Measurements from ENCODE around the gene SORCS3. TPM values are rescaled to one million over a fixed set of nuclear protein-coding genes. Genes with fewer than 3 reads are reported as not detected.

The SORCS3 gene
- total RNA-seq, 1 donor from 2014 or later, result 0.25 TPM

- no peak overlapping the region for H3K27ac ChIP-seq
- H3K27me3 ChIP-seq, result no peaks in the 10 kb centered on the region
- H3K4me3 ChIP-seq, result no peak overlapping the region
- intact Hi-C loops (cut with DNase I), result no loop called here
- H3K36me3 ChIP-seq, result no peaks in the 10 kb centered on the region
- DNase-seq (ENCODE audit: extremely low spot score in 2 of 2), result no peak
- H3K9me3 ChIP-seq, result no peaks in the 10 kb centered on the region
- TF ChIP-seq POLR2A (IDR thresholded peaks at IDR 0.05) (no peak), CTCF (IDR thresholded peaks at IDR 0.05) (no peak), POLR2AphosphoS5 (IDR thresholded peaks at IDR 0.05; ENCODE audit: insufficient read depth in 1 of 2, low read depth in 1 of 2) (no peak)
- H3K4me1 ChIP-seq, result no peaks in the 10 kb centered on the region
Observed at GRCh38 chr10:105274556-105275070, 633.5 kb downstream of the SORCS3 start.

- intact Hi-C loops (cut with DNase I), result no loop called here
- Histone ChIP-seq H3K9me3 (no peaks in the 10 kb centered on the region), H3K4me3 (no peak overlapping the region), H3K4me1 (no peaks in the 10 kb centered on the region), H3K36me3 (no peaks in the 10 kb centered on the region), H3K27me3 (no peaks in the 10 kb centered on the region), H3K27ac (no peak overlapping the region)
- TF ChIP-seq CTCF (IDR thresholded peaks at IDR 0.05), result no peak
- no peak for TF ChIP-seq POLR2AphosphoS5 (IDR thresholded peaks at IDR 0.05; ENCODE audit: insufficient read depth in 1 of 2, low read depth in 1 of 2)
- no peak for TF ChIP-seq POLR2A (IDR thresholded peaks at IDR 0.05)
- DNase-seq (ENCODE audit: extremely low spot score in 2 of 2), result no peak
Observed at GRCh38 chr10:105278439-105278838, 637.3 kb downstream of the SORCS3 start.

- Histone ChIP-seq H3K36me3 (no peaks in the 10 kb centered on the region), H3K4me3 (no peak overlapping the region), H3K9me3 (no peaks in the 10 kb centered on the region), H3K4me1 (no peaks in the 10 kb centered on the region), H3K27me3 (no peaks in the 10 kb centered on the region), H3K27ac (no peak overlapping the region)
- TF ChIP-seq POLR2AphosphoS5 (IDR thresholded peaks at IDR 0.05; ENCODE audit: insufficient read depth in 1 of 2, low read depth in 1 of 2) (no peak), CTCF (IDR thresholded peaks at IDR 0.05) (no peak), POLR2A (IDR thresholded peaks at IDR 0.05) (no peak)
- intact Hi-C loops (cut with DNase I), result no loop called here
- no peak for DNase-seq (ENCODE audit: extremely low spot score in 2 of 2)
Observed at GRCh38 chr10:105279101-105279500, 638.0 kb downstream of the SORCS3 start.

- H3K36me3 ChIP-seq, result no peaks in the 10 kb centered on the region
- H3K4me1 ChIP-seq, result no peaks in the 10 kb centered on the region
- intact Hi-C loops (cut with DNase I), result no loop called here
- no peak for DNase-seq (ENCODE audit: extremely low spot score in 2 of 2)
- TF ChIP-seq POLR2A (IDR thresholded peaks at IDR 0.05) (no peak), POLR2AphosphoS5 (IDR thresholded peaks at IDR 0.05; ENCODE audit: insufficient read depth in 1 of 2, low read depth in 1 of 2) (no peak), CTCF (IDR thresholded peaks at IDR 0.05) (no peak)
- H3K27me3 ChIP-seq, result no peaks in the 10 kb centered on the region
- no peak overlapping the region for H3K27ac ChIP-seq
- no peak overlapping the region for H3K4me3 ChIP-seq
- no peaks in the 10 kb centered on the region for H3K9me3 ChIP-seq
Observed at GRCh38 chr10:105280895-105281294, 639.8 kb downstream of the SORCS3 start.

GRCh38 chr10:105284476-105285215, 643.6 kb downstream of the SORCS3 start:
- intact Hi-C loops (cut with DNase I), result no loop called here
- no peaks in the 10 kb centered on the region for H3K36me3 ChIP-seq
- no peak overlapping the region for H3K27ac ChIP-seq
- H3K4me1 ChIP-seq, result no peaks in the 10 kb centered on the region
- DNase-seq (ENCODE audit: extremely low spot score in 2 of 2), result no peak
- no peak for TF ChIP-seq POLR2A (IDR thresholded peaks at IDR 0.05)
- no peak for TF ChIP-seq POLR2AphosphoS5 (IDR thresholded peaks at IDR 0.05; ENCODE audit: insufficient read depth in 1 of 2, low read depth in 1 of 2)
- no peak for TF ChIP-seq CTCF (IDR thresholded peaks at IDR 0.05)
- H3K9me3 ChIP-seq, result no peaks in the 10 kb centered on the region
- H3K27me3 ChIP-seq, result no peaks in the 10 kb centered on the region
- H3K4me3 ChIP-seq, result no peak overlapping the region
